GM13977 (cell line): ENCODE results near the gene TENM3.

Experiments
- DNase-seq: peaks from one replicate; pipeline ENCODE4 v3.0.0; 2012; ENCODE audit warnings: low spot score
- in situ Hi-C: fragments of 300-500 bp; cut with MboI; formaldehyde crosslinking; loops from one replicate; pipeline ENCODE4 v1.12.0; 2022; ENCODE audit warnings: low sequenced_read_pairs, low pct_unique_long_range_greater_than_20kb, mixed read lengths, inconsistent platforms; ENCODE audit not compliant: unreplicated experiment
- TF ChIP-seq, protein P1 (sequence below): IDR thresholded peaks from 2 replicates; pipeline ENCODE4 v1.5.1; 2012; ENCODE audit warnings: mild to moderate bottlenecking, control low read depth; ENCODE audit not compliant: insufficient read depth; ENCODE audit errors: extremely low read depth, missing control alignments

Gene TENM3

GRCh38 chr4:182540496-182540895, 297.3 kb downstream of the TENM3 start:
- in situ Hi-C loops = no loop called here
- DNase-seq = no peak
- TF ChIP-seq, protein P1, sequence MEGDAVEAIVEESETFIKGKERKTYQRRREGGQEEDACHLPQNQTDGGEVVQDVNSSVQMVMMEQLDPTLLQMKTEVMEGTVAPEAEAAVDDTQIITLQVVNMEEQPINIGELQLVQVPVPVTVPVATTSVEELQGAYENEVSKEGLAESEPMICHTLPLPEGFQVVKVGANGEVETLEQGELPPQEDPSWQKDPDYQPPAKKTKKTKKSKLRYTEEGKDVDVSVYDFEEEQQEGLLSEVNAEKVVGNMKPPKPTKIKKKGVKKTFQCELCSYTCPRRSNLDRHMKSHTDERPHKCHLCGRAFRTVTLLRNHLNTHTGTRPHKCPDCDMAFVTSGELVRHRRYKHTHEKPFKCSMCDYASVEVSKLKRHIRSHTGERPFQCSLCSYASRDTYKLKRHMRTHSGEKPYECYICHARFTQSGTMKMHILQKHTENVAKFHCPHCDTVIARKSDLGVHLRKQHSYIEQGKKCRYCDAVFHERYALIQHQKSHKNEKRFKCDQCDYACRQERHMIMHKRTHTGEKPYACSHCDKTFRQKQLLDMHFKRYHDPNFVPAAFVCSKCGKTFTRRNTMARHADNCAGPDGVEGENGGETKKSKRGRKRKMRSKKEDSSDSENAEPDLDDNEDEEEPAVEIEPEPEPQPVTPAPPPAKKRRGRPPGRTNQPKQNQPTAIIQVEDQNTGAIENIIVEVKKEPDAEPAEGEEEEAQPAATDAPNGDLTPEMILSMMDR = no peak

- in situ Hi-C loops = no loop called here
- TF ChIP-seq, protein P1 = no peak
- DNase-seq = peak; percentile 43
Measured at GRCh38 chr4:182547435-182547834, 304.2 kb downstream of the TENM3 start.

DNA sequence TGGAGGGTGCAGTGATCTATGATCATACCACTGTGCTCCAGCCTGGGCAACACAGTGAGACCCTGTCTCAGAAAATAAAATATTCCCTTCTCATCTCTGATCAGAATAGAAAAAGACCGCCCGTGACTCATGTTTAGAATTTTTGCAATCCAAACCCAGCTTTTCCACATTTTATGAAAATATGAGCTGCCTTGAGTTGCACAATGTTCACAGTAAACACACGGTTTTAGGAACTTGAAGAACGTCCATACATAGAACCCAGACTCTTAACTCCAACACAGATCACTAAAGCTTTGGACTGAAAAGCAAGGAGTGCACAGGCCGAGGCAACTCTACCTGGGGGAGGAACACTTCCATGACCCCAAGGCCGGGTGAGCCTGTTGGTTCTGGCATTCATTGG, 305.0 kb downstream of the TENM3 start:
- in situ Hi-C loops = no loop called here
- TF ChIP-seq, protein P1 = no peak
- DNase-seq = no peak

DNA sequence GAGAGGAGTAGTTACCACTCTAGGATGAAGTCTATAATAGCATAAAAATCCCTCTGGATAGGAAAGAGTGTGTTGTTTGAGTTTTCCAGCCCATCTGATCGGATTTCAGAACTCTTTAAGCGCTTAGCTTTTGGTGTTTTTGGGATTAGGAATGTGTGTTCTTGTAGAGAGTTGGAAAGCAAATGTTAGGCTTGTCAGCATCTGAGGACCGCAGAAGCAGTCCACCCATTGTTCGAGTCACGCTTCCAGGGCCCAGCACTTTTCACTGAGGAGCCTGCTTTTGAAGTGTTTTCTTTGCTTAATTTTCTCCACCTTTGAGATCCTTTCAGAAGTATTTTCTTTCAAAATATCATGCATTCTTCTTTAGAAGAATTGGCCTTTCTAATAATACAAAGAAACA, 306.2 kb downstream of the TENM3 start:
- TF ChIP-seq, protein P1 = no peak
- in situ Hi-C loops = no loop called here

GRCh38 chr4:182552948-182553347, 309.7 kb downstream of the TENM3 start:
- no peak for DNase-seq
- TF ChIP-seq, protein P1 = no peak
- in situ Hi-C loops = no loop called here

More for the DNA sequence above, 306.2 kb downstream of the TENM3 start:
- no peak for DNase-seq

- no peak for DNase-seq
- TF ChIP-seq, protein P1 = no peak
- in situ Hi-C loops = no loop called here
Measured at GRCh38 chr4:182553653-182554052, 310.5 kb downstream of the TENM3 start.

- in situ Hi-C loops = no loop called here
- no peak for DNase-seq
- TF ChIP-seq, protein P1 = no peak
Measured at GRCh38 chr4:182554736-182555135, 311.5 kb downstream of the TENM3 start.
